ENCODE measurements around the gene CELF4.

DNA sequence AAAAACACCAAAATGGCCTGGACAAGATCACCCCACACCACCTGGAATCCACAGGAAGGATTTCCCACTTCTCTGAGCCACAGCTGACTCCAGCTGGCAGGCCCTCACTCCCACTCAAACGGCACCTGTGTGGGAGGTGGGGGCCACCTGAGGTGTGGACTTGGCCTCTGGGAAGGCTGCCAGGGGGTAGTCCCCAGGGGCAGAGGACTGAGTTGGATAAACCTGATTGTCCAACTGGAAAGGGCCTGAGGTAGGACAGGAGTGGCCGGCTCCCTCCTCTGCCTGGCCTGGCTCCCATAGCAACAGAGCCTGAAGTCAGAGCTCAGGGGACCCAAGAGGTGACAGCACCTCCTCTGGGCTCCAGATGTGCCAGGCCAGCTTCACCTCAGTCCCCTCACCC, 300.2 kb downstream of the CELF4 start:
- TF ChIP-seq, protein P1, sequence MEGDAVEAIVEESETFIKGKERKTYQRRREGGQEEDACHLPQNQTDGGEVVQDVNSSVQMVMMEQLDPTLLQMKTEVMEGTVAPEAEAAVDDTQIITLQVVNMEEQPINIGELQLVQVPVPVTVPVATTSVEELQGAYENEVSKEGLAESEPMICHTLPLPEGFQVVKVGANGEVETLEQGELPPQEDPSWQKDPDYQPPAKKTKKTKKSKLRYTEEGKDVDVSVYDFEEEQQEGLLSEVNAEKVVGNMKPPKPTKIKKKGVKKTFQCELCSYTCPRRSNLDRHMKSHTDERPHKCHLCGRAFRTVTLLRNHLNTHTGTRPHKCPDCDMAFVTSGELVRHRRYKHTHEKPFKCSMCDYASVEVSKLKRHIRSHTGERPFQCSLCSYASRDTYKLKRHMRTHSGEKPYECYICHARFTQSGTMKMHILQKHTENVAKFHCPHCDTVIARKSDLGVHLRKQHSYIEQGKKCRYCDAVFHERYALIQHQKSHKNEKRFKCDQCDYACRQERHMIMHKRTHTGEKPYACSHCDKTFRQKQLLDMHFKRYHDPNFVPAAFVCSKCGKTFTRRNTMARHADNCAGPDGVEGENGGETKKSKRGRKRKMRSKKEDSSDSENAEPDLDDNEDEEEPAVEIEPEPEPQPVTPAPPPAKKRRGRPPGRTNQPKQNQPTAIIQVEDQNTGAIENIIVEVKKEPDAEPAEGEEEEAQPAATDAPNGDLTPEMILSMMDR (IDR thresholded peaks at IDR 0.05; ENCODE audit: low read depth, low read length, poor library complexity, severe bottlenecking) = no peak
- TF ChIP-seq EZH2phosphoT487 (IDR thresholded peaks at IDR 0.05; ENCODE audit: borderline replicate concordance, low read length) = no peak
